ENCODE results near the gene TRIM36.
A peak's percentile ranks its signal among the peaks of the same experiment; 100 is the strongest.

TRIM36 gene

DNA sequence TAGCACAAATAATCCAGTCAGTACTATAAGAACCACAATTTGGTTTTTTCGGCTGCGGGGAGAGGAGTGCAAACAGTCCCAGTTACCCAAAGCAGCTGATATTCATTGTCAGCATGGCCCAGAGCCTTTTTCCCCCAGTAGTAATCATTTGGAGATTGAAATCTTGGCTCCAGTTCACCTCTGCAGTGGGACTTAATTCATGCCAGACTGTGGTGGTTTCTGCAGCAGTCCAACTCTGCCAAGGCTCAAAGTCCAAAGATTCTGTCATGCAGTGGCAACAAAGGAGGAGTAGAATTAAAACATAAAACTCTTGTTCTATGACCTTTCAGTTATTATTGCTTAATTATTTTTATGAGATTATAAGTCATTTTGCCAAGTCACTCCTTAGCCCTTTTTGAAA, 25.0 kb upstream of the TRIM36 start:
- H3K27ac ChIP-seq (ENCODE audit: poor library complexity, severe bottlenecking): no peak overlapping the region
- H3K4me3 ChIP-seq (ENCODE audit: severe bottlenecking): no peak overlapping the region
- no peak for DNase-seq (ENCODE audit: low spot score)
- no peaks in the 10 kb centered on the region for H3K9me3 ChIP-seq (ENCODE audit: severe bottlenecking)
- no peak for ATAC-seq (ENCODE audit: low read depth)
- TF ChIP-seq, protein P1, sequence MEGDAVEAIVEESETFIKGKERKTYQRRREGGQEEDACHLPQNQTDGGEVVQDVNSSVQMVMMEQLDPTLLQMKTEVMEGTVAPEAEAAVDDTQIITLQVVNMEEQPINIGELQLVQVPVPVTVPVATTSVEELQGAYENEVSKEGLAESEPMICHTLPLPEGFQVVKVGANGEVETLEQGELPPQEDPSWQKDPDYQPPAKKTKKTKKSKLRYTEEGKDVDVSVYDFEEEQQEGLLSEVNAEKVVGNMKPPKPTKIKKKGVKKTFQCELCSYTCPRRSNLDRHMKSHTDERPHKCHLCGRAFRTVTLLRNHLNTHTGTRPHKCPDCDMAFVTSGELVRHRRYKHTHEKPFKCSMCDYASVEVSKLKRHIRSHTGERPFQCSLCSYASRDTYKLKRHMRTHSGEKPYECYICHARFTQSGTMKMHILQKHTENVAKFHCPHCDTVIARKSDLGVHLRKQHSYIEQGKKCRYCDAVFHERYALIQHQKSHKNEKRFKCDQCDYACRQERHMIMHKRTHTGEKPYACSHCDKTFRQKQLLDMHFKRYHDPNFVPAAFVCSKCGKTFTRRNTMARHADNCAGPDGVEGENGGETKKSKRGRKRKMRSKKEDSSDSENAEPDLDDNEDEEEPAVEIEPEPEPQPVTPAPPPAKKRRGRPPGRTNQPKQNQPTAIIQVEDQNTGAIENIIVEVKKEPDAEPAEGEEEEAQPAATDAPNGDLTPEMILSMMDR (IDR thresholded peaks at IDR 0.05; ENCODE audit: poor library complexity, severe bottlenecking): no peak
- H3K27me3 ChIP-seq (ENCODE audit: insufficient read depth, poor library complexity, severe bottlenecking): no peaks in the 10 kb centered on the region
- no peaks in the 10 kb centered on the region for H3K4me1 ChIP-seq (ENCODE audit: insufficient read depth, poor library complexity, severe bottlenecking)
- no peaks in the 10 kb centered on the region for H3K36me3 ChIP-seq (ENCODE audit: low read depth)

DNA sequence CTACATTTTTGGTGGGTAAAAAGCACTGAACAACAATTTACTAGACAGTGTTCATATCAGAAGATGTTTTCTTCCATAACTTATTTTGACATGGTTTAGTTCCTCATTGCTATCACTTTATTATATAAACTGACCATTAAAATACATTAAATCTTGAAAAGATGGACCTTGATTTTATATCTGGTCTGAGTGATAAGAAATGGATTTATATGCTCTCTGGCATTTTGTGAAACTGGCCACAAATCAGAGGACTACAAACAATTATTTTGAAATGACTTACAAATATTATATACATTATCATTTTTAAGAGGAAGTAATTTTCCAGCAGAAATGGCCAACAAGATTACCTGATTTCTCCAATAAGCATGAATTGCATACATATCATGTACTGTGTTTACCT, 23.6 kb upstream of the TRIM36 start:
- ATAC-seq (ENCODE audit: low read depth): no peak
- no peaks in the 10 kb centered on the region for H3K27me3 ChIP-seq (ENCODE audit: insufficient read depth, poor library complexity, severe bottlenecking)
- no peaks in the 10 kb centered on the region for H3K9me3 ChIP-seq (ENCODE audit: severe bottlenecking)

DNA sequence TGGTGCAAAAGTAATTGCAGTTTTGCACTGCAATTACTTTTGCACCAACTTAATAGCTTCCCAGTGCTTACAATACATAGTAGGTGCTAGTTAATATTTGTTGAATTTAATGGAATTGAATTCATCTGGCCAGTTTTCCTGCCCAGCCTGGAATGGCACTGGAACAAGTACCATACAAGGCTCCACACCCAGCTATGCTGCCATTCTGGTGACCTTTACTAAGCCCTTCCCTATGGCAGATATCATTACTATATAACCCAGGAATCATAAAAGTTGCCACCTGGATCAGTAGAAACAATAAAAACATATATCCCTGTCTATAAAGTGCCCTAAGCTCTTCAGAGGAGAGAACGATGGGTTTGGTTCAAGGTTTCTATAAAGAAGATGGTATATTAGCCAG, 22.4 kb upstream of the TRIM36 start:
- no peaks in the 10 kb centered on the region for H3K4me1 ChIP-seq (ENCODE audit: insufficient read depth, poor library complexity, severe bottlenecking)
- no peaks in the 10 kb centered on the region for H3K9me3 ChIP-seq (ENCODE audit: severe bottlenecking)
- TF ChIP-seq, protein P1 (IDR thresholded peaks at IDR 0.05; ENCODE audit: poor library complexity, severe bottlenecking): no peak
- ATAC-seq (ENCODE audit: low read depth) (0 out of 3 replicates have a peak, but pooled peaks have one; percentile 14), DNase-seq (ENCODE audit: low spot score) (no peak)
- H3K4me3 ChIP-seq (ENCODE audit: severe bottlenecking): no peak overlapping the region
- no peak overlapping the region for H3K27ac ChIP-seq (ENCODE audit: poor library complexity, severe bottlenecking)
- no peaks in the 10 kb centered on the region for H3K27me3 ChIP-seq (ENCODE audit: insufficient read depth, poor library complexity, severe bottlenecking)
- H3K36me3 ChIP-seq (ENCODE audit: low read depth): no peaks in the 10 kb centered on the region

More for the DNA sequence above, 23.6 kb upstream of the TRIM36 start:
- TF ChIP-seq, protein P1 (IDR thresholded peaks at IDR 0.05; ENCODE audit: poor library complexity, severe bottlenecking): no peak
- DNase-seq (ENCODE audit: low spot score): no peak
- Histone ChIP-seq H3K36me3 (ENCODE audit: low read depth) (no peaks in the 10 kb centered on the region), H3K4me3 (ENCODE audit: severe bottlenecking) (no peak overlapping the region), H3K27ac (ENCODE audit: poor library complexity, severe bottlenecking) (no peak overlapping the region), H3K4me1 (ENCODE audit: insufficient read depth, poor library complexity, severe bottlenecking) (no peaks in the 10 kb centered on the region)

DNA sequence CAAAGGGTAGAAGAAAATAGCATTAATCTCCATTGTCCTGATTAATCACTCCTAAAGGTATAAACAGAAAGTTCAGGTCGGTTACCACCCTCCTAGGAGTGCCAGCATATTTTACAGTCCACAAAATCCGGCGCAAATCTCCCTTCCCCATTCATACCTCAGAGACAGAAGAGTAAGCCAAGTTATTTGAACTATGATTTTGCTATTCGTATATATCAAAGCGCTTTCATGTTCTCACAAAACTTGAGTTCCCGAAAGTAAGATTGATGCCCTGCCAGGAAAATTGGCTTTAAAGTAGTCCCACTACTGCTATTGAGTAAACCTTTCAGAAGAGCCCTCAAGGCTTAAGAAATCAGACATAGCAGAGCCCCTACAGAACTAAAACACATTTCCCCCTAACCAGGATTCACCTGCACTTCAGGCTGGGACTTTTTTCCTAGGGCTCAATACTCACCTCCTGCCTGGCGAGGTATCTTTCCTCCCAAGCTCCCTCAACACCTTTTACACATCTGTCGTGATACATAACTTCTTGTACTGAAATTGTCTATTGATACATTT, 21.8 kb upstream of the TRIM36 start:
- no peaks in the 10 kb centered on the region for H3K36me3 ChIP-seq (ENCODE audit: low read depth)

DNA sequence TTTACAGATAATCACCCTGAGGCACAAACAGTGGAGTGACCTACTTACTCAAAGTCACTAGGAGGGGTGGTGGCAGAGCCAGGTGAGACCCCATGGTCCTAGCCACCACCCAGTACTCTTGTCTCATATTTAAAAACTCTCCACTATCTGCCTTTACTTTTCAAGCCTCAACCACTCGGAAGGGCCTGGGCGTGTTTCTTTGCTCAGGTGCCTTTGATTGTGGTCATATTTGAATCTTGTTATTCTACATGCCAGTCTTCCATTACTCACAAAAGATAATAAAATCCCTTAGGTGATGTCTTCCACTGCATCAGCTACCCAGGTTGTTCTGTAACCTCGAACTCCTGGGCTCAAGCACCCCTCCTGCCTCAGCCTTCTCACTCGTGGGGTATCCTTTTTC, 20.7 kb upstream of the TRIM36 start:
- Histone ChIP-seq H3K27me3 (ENCODE audit: insufficient read depth, poor library complexity, severe bottlenecking) (no peaks in the 10 kb centered on the region), H3K4me1 (ENCODE audit: insufficient read depth, poor library complexity, severe bottlenecking) (no peaks in the 10 kb centered on the region), H3K9me3 (ENCODE audit: severe bottlenecking) (no peaks in the 10 kb centered on the region), H3K27ac (ENCODE audit: poor library complexity, severe bottlenecking) (no peak overlapping the region), H3K4me3 (ENCODE audit: severe bottlenecking) (no peak overlapping the region), H3K36me3 (ENCODE audit: low read depth) (no peaks in the 10 kb centered on the region)
- no peak for DNase-seq (ENCODE audit: low spot score)
- TF ChIP-seq, protein P1 (IDR thresholded peaks at IDR 0.05; ENCODE audit: poor library complexity, severe bottlenecking): no peak
- ATAC-seq (ENCODE audit: low read depth): no peak; the same call in 2 of the 3 replicates

More for the DNA sequence above, 21.8 kb upstream of the TRIM36 start:
- no peaks in the 10 kb centered on the region for H3K9me3 ChIP-seq (ENCODE audit: severe bottlenecking)
- no peaks in the 10 kb centered on the region for H3K27me3 ChIP-seq (ENCODE audit: insufficient read depth, poor library complexity, severe bottlenecking)
- TF ChIP-seq, protein P1 (IDR thresholded peaks at IDR 0.05; ENCODE audit: poor library complexity, severe bottlenecking): no peak
- DNase-seq (ENCODE audit: low spot score): no peak
- no peak overlapping the region for H3K4me3 ChIP-seq (ENCODE audit: severe bottlenecking)
- no peak for ATAC-seq (ENCODE audit: low read depth)
- no peaks in the 10 kb centered on the region for H3K4me1 ChIP-seq (ENCODE audit: insufficient read depth, poor library complexity, severe bottlenecking)
- no peak overlapping the region for H3K27ac ChIP-seq (ENCODE audit: poor library complexity, severe bottlenecking)
